Erythroblast (primary cell): Measurements from ENCODE around the gene KCNG2.

ENCODE experiments used
- GATA1 ChIP-seq: IDR thresholded peaks from 2 replicates; pipeline ENCODE4 v1.6.1; 2011; ENCODE audit warnings: low read depth, mild to moderate bottlenecking, control low read depth, low read length, moderate library complexity
- POLR2A ChIP-seq: IDR thresholded peaks from 2 replicates; pipeline ENCODE4 v1.6.1; 2011; ENCODE audit warnings: mild to moderate bottlenecking, low read length

GRCh38 chr18:79828258-79828657, 30.5 kb downstream of the KCNG2 start:
- no peak for TF ChIP-seq POLR2A
- no peak for TF ChIP-seq GATA1
